K562 (cell line): Measurements from ENCODE around the gene FRRS1L. TPM values are rescaled to one million over a fixed set of nuclear protein-coding genes. Genes with fewer than 3 reads are reported as not detected.

Experiments
- ASH1L ChIP-seq: fragments of 450-650 bp; IDR thresholded peaks from 2 replicates; pipeline ENCODE4 v1.6.1; 2018; ENCODE audit warnings: borderline replicate concordance, mild to moderate bottlenecking, low read depth; ENCODE audit not compliant: partially characterized antibody
- BRCA1 ChIP-seq, 2 experiments: fragments of 450-650 bp in 1 of 2; sonication (generic) in 1 of 2; formaldehyde crosslinking in 1 of 2; IDR thresholded peaks; 2 replicates each; pipeline versions ENCODE4 v1.5.0 to v1.6.1; 2017 to 2020; ENCODE audit warnings: mild to moderate bottlenecking in 1 of 2, missing genetic modification reagents in 1 of 2
- CBFA2T3 ChIP-seq: fragments of 450-650 bp; IDR thresholded peaks from 2 replicates; pipeline ENCODE4 v1.6.1; 2017
- CHD4 ChIP-seq: fragments of 200-600 bp; sonication (generic); IDR thresholded peaks from 3 replicates; pipeline ENCODE4 v1.6.1; 2012; ENCODE audit warnings: low read depth, mild to moderate bottlenecking, mixed read lengths, low read length, inconsistent platforms; ENCODE audit not compliant: insufficient read depth, insufficient replicate concordance, poor library complexity, severe bottlenecking
- E2F3 ChIP-seq: fragments of 250-450 bp; sonication (Bioruptor Pico); IDR thresholded peaks from 2 replicates; pipeline ENCODE4 v1.4.0; 2020; ENCODE audit warnings: mild to moderate bottlenecking
- E2F8 ChIP-seq: fragments of 450-650 bp; IDR thresholded peaks from 2 replicates; pipeline ENCODE4 v1.7.1; 2018; ENCODE audit warnings: mild to moderate bottlenecking, low read depth; ENCODE audit not compliant: partially characterized antibody
- ELF2 ChIP-seq: fragments of 250-450 bp; sonication (Bioruptor Pico); IDR thresholded peaks from 2 replicates; pipeline ENCODE4 v1.5.0; 2021; ENCODE audit warnings: mild to moderate bottlenecking
- GATA2 ChIP-seq: sonication (generic); formaldehyde crosslinking; IDR thresholded peaks from 2 replicates; pipeline ENCODE4 v1.4.0; 2020; ENCODE audit warnings: mild to moderate bottlenecking, missing genetic modification reagents
- HBP1 ChIP-seq: fragments of 450-650 bp; formaldehyde crosslinking; IDR thresholded peaks from 2 replicates; pipeline ENCODE4 v1.4.0; 2022; ENCODE audit warnings: missing genetic modification characterization
- HES1 ChIP-seq: fragments of 450-650 bp; IDR thresholded peaks from 2 replicates; pipeline ENCODE4 v1.6.1; 2016; ENCODE audit warnings: low read depth, mild to moderate bottlenecking, moderate library complexity
- L3MBTL2 ChIP-seq: fragments of 450-650 bp; IDR thresholded peaks from 2 replicates; pipeline ENCODE4 v1.6.1; 2016; ENCODE audit warnings: mild to moderate bottlenecking, moderate library complexity
- MEIS2 ChIP-seq: fragments of 450-650 bp; IDR thresholded peaks from 2 replicates; pipeline ENCODE4 v1.6.1; 2014; ENCODE audit warnings: mild to moderate bottlenecking; ENCODE audit not compliant: partially characterized antibody
- MXI1 ChIP-seq: IDR thresholded peaks from 2 replicates; pipeline ENCODE4 v1.6.1; 2011; ENCODE audit warnings: low read depth, mild to moderate bottlenecking, improper control_type of control experiment, low read length
- SP2 ChIP-seq: IDR thresholded peaks from 2 replicates; pipeline ENCODE4 v1.6.1; 2011; ENCODE audit warnings: mild to moderate bottlenecking, low read depth, low read length, moderate library complexity; ENCODE audit not compliant: poor library complexity, severe bottlenecking; ENCODE audit errors: extremely low read depth
- TBL1XR1 ChIP-seq, 2 experiments: IDR thresholded peaks; 2 replicates each; pipeline ENCODE4 v1.6.1; 2012; ENCODE audit warnings: improper control_type of control experiment in 2 of 2, low read length in 2 of 2, mild to moderate bottlenecking in 1 of 2
- TFE3 ChIP-seq: fragments of 450-650 bp; formaldehyde crosslinking; IDR thresholded peaks from 2 replicates; pipeline ENCODE4 v1.4.0; 2020; ENCODE audit warnings: mild to moderate bottlenecking, mixed read lengths
- VEZF1 ChIP-seq: fragments of 200-800 bp; sonication (Bioruptor generic); IDR thresholded peaks from 2 replicates; pipeline ENCODE4 v1.6.1; 2017; ENCODE audit warnings: missing genetic modification characterization, missing compliant biosample characterization
- ZBTB12 ChIP-seq: fragments of 250-450 bp; sonication (Bioruptor Pico); IDR thresholded peaks from 2 replicates; pipeline ENCODE4 v1.4.0; 2020
- ZNF217 ChIP-seq: sonication (generic); formaldehyde crosslinking; IDR thresholded peaks from 2 replicates; pipeline ENCODE4 v1.8.0; 2022; ENCODE audit warnings: mild to moderate bottlenecking, missing genetic modification reagents
- polyA plus RNA-seq, 8 experiments: library from polyadenylated mRNA; depleted of rRNA in 4 of 8; stranded (reverse) in 5 of 8; unstranded in 3 of 8; fragments of >200 nt; fragmentation: Nextera tagmentation in 2 of 8; fragmentation: Illumina TruSeq in 1 of 8; extraction: Ambion mirVana in 2 of 8; extraction: Trizol in 1 of 8; gene quantifications; 2 replicates each; pipeline versions ENCODE4 v1.2.1 to v1.2.3, GENCODE V29; 2011 to 2014; ENCODE audit warnings: inconsistent platforms in 1 of 8, missing spikeins in 1 of 8
- total RNA-seq, 7 experiments: library from RNA; depleted of rRNA in 6 of 7; stranded (reverse); fragments of >200 nt in 6 of 7; fragmentation: Illumina TruSeq in 2 of 7; extraction: Trizol in 2 of 7; gene quantifications; 2 replicates each; pipeline versions ENCODE4 v1.2.1 to v1.2.3, GENCODE V29; 2011 to 2021; ENCODE audit warnings: low replicate concordance in 1 of 7

FRRS1L gene
- total and polyA plus RNA-seq, 9 of the 15 experiments (the other 6 are each of a cell fraction or from before 2014, with no cell fraction given), result under 0.01 to 0.04 (median 0.03) TPM; not detected in 5

GRCh38 chr9:109134167-109134578, 32.9 kb downstream of the FRRS1L start (continued):
- TF ChIP-seq ASH1L, result peak; percentile 15
- TF ChIP-seq BRCA1 (IDR thresholded peaks at IDR 0.05), result no peak
- TF ChIP-seq BRCA1 (CRISPR knock-in tag; IDR thresholded peaks at IDR 0.05), result no peak
- peak; percentile 77 for TF ChIP-seq GATA2 (CRISPR knock-in tag)
- no peak for TF ChIP-seq ELF2 (CRISPR knock-in tag)
- TF ChIP-seq HES1, result no peak
- TF ChIP-seq ZNF217 (CRISPR knock-in tag), result no peak
- TF ChIP-seq SP2, result no peak
- no peak for TF ChIP-seq MXI1
- TF ChIP-seq E2F8, result no peak
- peak; percentile 24 for TF ChIP-seq VEZF1
- 0 out of 2 replicates have a peak, but pooled peaks have one; percentile 18 for TF ChIP-seq L3MBTL2
- peak; percentile 89 for TF ChIP-seq MEIS2
- no peak for TF ChIP-seq ZBTB12
- TF ChIP-seq TFE3 (CRISPR knock-in tag), result no peak
- peak; percentile 97 for TF ChIP-seq CBFA2T3
- TF ChIP-seq TBL1XR1 (IDR thresholded peaks at IDR 0.05; ENCODE audit: low read length in 2 of 2), result peak in 1 of 2 experiments; percentile 75; a peak in 1 of 4 replicates
- TF ChIP-seq CHD4, result no peak
- no peak for TF ChIP-seq E2F3 (CRISPR knock-in tag)
- no peak for TF ChIP-seq HBP1 (CRISPR knock-in tag)
